ENCODE measurements around the gene MEA1.
A peak's percentile ranks its signal among the peaks of the same experiment; 100 is the strongest.

The MEA1 gene

GRCh38 chr6:43037706-43038105 lies 24.0 kb upstream of the MEA1 start:
- no peak for DNase-seq

DNA sequence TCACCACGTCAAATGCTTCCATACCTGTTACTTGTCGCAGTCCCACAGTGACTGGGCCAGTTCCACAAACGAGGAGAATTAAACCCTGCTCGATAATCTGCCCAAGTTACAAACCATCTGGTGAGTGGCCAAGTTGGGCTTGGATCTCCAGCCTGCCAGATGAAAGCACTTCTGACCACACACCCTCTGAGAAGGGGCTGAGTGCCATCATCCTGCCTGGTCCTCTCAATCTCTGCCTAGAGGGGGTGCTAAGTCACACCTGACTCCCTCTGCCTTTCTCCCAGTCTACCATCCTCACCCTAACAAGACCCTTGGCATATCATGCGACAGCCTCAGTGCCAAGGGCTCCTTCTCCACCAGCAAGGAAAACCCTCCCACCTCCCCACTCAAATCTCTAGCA lies 23.5 kb upstream of the MEA1 start:
- DNase-seq: no peak

- DNase-seq: no peak
Observed at GRCh38 chr6:43036712-43037111, 23.0 kb upstream of the MEA1 start.

GRCh38 chr6:43035495-43036194 lies 21.9 kb upstream of the MEA1 start:
- no peak for DNase-seq

DNA sequence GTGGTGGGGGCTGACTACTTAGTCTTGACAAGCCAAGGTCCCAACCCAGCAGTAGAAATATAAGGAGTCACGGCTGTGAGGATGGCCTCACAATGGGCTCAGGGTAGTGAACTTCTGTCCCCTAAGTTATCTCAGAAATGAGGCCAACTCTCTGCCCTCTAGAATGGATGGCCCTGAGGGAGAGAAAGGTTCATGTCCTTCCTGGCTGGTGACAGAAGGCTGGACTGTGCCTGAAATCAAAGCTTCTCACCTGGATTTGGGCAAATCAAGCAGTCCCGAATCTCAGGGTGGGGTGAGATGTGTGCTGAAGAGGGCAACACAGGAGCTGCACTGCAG lies 20.4 kb upstream of the MEA1 start:
- DNase-seq: no peak

DNA sequence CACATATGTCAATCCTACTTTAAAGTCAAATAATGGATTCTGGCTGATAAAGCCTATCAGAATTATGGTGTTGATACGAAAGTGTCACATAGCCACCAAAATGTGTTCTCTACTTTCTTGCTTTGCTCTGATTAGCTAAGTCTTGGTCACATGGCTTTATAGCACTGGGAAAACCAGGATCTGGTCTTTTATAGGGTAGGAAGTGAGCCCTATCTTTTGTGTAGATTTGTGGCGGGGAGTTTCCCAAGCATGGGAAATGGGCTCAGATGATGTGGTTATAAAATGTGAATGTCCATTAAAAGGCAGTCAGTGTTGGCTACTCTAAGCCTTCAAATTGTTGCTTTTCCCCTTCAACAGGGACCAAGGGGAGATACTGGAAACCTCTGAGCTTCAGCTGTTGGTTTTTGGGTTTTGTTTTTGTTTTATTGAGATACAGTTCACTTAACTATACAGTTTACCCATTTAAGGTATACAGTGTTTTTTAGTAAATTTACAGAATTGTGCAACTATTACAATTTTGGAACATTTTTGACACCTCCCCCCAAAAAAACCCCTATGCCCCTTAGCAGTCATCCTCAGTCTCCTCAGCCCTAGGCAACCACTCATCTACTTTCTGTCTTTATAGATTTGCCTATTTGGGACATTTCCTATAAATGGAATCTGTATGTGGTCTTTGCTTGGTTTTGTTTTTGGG lies 19.9 kb upstream of the MEA1 start:
- no peak for DNase-seq

DNA sequence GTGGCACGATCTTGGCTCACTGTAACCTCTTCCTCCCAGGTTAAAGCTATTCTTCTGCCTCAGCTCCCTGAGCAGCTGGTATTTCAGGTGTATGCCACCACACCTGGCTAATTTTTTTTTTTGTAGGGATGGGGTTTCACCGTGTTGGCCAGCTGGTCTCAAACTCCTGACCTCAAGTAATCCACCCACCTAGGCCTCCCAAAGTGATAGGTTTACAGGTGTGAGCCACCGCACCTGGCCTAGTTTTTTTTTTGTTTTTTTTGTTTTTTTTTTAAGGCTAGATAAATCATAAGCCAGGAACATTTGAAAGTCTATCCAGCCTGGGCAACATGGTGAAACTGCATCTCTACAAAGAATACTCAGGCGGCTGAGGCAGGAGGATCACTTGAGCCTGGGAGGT lies 18.6 kb upstream of the MEA1 start:
- DNase-seq: no peak

GRCh38 chr6:43029120-43029519 lies 15.4 kb upstream of the MEA1 start:
- no peak for DNase-seq

DNA sequence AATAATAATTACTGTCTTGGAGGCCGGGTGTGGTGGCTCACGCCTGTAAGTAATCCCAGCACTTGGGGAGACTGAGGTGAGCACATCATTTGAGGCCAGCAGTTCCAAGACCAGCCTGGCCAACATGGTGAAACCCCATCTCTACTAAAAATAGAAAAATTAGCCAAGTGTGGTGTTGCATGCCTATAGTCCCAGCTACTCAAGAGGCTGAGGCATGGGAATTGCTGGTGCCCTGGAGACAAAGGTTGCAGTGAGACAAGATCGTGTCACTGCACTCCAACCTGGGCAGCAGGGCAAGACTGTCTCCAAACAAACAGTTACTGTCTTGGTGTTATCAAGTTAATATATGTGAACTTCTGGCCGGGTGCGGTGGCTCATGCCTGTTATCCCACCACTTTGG lies 12.6 kb upstream of the MEA1 start:
- DNase-seq: no peak

DNA sequence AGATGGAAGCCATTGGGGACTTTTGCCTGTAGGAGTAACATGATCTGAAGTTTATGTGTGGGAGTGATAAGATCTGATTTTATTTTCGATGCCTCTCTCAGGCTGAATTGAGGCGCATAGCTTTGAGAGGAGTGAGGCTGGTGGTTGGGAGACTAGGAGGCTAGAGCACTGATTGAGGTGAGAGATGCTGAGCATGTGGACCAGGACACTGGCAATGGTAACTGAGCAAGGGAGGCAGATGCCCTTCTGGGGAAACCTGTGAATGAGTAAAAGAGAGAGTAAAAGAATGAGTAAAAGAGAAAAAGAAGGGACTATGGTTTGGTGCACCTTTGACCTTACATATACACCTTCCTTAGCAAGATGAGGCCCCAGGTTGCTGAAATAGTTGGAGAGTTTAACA lies 10.7 kb upstream of the MEA1 start:
- DNase-seq: no peak

DNA sequence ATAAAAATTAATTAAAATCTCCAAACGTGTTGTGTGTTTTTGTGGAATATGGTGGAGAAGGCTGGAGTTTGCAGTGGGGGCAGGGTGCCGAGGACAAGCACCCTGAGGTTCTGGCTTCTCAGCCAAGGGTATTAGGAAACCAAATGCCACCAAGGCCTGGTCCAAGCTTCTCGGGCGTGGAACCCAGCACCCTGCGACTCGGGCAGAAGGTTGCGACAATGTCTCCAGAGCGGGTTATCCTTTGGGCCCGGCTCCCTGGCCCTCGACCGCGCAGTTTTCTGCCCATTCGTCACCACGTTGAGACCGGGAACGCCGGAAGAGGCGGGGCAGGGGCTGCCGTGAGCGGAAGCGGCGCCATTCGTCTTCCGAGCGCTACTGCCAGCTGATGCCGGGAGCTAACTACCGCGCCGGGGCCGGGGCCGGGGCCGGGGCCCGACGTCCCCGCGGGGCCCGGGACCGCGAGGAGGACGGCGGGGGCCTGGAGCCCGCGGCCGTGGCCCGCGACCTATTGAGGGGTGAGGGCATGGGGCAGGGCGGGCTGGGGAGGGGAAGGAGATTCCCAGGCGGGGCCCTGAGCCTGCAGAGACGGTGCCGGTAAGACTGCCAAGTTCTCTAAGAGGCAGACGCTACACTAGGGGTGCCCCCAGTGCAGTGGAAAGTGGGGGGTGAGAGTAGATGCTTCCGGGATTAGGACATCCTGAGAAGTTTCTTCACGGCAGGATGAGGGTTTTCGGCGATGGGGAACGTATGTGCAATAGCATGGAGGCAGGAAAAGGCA lies 7.7 kb upstream of the MEA1 start, which contains the start of gene RRP36:
Gene RRP36 (plus strand): TSS at position 354 of the 778 bp plus-strand sequence. CDS start 32 bp downstream, at position 386.
- peak; percentile 89 for DNase-seq

- no peak for DNase-seq
Observed at GRCh38 chr6:43020847-43021246, 7.1 kb upstream of the MEA1 start.

GRCh38 chr6:43020052-43020705 lies 6.4 kb upstream of the MEA1 start:
- no peak for DNase-seq

- no peak for DNase-seq
Observed at GRCh38 chr6:43019152-43019551, 5.4 kb upstream of the MEA1 start.

DNA sequence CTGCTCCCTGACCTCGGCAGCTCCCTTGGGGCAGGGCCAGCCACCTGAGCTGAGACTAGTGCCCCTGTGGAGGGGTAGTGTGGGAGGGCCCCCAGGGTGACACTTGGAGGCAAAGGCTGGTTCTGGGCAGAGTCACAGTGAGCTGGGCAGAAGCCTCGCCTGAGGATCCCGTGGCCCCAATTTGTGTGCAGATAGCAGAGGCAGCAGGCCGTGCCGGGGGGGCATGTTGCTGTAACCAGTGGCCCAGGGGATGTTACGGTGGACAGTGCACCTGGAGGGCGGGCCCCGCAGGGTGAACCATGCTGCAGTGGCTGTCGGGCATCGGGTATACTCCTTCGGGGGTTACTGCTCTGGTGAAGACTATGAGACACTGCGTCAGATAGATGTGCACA lies 3.2 kb upstream of the MEA1 start:
- no peak for DNase-seq

DNA sequence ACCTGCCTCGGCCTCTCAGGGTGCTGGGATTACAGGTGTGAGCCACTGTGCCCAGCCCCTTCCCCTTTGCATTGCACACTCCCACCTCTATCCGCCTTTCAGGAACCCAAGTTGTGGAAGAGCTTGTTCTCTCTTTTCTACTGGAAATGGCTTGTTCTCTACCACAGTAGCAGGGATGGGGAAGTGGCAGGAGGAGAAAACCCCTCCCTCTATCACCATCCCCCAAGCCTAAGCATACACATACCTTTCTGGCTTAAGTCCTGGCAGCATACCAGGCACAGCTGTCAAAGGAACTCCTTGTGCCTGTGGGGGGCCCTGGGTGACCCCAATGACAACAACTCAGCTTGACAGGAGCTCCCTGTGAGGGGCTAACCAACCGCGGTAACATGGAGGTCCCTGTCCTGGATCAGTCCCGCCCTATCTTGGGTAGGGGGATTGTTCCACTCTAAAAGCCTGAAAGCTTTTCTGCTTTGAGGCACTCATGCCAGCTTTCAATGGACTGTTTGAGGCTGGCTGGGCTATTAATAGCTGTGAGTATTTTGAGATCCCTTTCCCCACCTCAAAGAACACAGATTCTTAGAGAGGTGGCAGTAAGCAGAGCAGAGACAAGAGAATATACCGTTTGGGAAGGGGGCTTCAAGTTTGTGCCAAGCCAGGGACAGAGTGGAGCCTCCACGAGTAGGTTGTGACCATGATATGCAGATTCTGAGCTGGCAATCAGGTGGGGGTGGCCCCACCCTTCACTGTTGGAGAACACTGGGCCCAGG lies 2.6 kb upstream of the MEA1 start:
- DNase-seq: peak; percentile 46

- peak; percentile 23 for DNase-seq
Observed at GRCh38 chr6:43014434-43014909, 726 bp upstream of the MEA1 start.

- DNase-seq: peak; percentile 92
Observed at GRCh38 chr6:43013097-43013842, 476 bp downstream of the MEA1 start.

- DNase-seq: no peak
Observed at GRCh38 chr6:43012364-43012763, 1.4 kb downstream of the MEA1 start.

DNA sequence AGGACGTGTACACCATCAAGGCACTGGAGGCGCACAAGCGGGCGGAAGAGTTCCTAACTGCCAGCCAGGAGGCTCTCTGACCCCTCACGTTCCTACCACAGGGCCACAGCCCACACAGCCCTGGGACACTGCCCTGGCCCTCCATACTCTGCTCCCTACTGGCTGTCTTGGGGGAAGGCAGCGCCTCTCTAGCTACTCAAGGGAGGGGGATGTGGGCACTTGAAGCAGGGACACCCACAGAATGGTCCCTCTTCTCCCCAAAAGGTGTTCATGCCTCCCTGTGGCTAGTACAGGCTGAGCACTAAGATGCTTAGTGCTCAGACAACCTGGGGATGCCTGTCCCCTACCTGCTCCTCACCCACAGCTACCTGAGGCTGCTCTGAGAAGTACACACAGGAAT lies 2.5 kb downstream of the MEA1 start:
- no peak for DNase-seq

DNA sequence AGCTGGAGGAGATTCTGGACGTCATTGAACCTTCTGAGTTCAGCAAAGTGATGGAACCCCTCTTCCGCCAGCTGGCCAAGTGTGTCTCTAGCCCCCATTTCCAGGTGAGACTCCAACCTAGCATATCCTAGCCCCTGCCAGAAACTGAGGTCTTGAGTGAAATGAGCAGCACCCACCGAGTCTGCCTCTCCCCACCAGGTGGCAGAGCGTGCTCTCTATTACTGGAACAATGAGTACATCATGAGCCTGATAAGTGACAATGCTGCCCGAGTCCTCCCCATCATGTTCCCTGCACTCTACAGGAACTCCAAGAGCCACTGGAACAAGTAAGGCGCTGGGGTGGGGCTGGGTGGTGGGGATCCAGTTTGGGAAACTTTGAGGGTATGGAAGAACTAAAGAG lies 4.6 kb downstream of the MEA1 start:
- peak; percentile 79 for DNase-seq

GRCh38 chr6:43007126-43007525 lies 6.6 kb downstream of the MEA1 start:
- no peak for DNase-seq

Data from hematopoietic multipotent progenitor cell treated with erythropoietin and hydrocortisone succinate and interleukin-3 and kit ligand, for 6 days (in vitro differentiated cells).